Breast epithelium (tissue), 4 donors: ENCODE data around the gene GPR35. TPM values are rescaled to one million over a fixed set of nuclear protein-coding genes. Genes with fewer than 3 reads are reported as not detected.
"Not testable (repeated sequence)": the region's sequence is repeated elsewhere in the genome, so short reads cannot be mapped to it uniquely, and the experiment has no call there.

ENCODE experiments used
- DNase-seq, 2 donors: peaks; one replicate each; pipeline ENCODE4 v3.0.0-alpha.2; 2019; ENCODE audit warnings: low spot score in 2 of 2
- H3K27ac ChIP-seq, 2 donors: fragments of 200-600 bp; sonication (generic) in 1 of 2; one replicate each; pipeline ENCODE4 v1.5.1; 2016 to 2019; ENCODE audit warnings: mild to moderate bottlenecking in 1 of 2
- H3K27me3 ChIP-seq, 2 donors: fragments of 200-600 bp; sonication (generic) in 1 of 2; one replicate each; pipeline versions ENCODE4 v1.5.1 to v1.6.0; 2017 to 2019; ENCODE audit warnings: control low read depth in 1 of 2, mild to moderate bottlenecking in 1 of 2
- H3K36me3 ChIP-seq: fragments of 200-600 bp; one replicate; pipeline ENCODE4 v1.5.1; 2019
- H3K4me1 ChIP-seq, 2 donors: fragments of 200-600 bp; sonication (generic); one replicate each; pipeline ENCODE4 v1.5.1; 2016 to 2019; ENCODE audit warnings: control low read depth in 1 of 2
- H3K4me3 ChIP-seq, 3 donors: fragments of 200-600 bp; sonication (generic); 1 replicate in 2 of 3; 2 replicates in 1 of 3; pipeline ENCODE4 v1.5.1; 2016 to 2019; ENCODE audit warnings: mild to moderate bottlenecking in 3 of 3, moderate library complexity in 2 of 3
- H3K9me3 ChIP-seq, 2 donors: fragments of 200-600 bp; sonication (generic) in 1 of 2; one replicate each; pipeline ENCODE4 v1.5.1; 2016 to 2019; ENCODE audit warnings: control low read depth in 1 of 2
- POLR2A ChIP-seq: fragments of 450-650 bp; IDR thresholded peaks from one replicate; pipeline ENCODE4 v1.6.1; 2016; ENCODE audit warnings: antibody characterized with exemption, mild to moderate bottlenecking, moderate library complexity
- POLR2AphosphoS5 ChIP-seq, 3 donors: sonication (generic); formaldehyde crosslinking; IDR thresholded peaks; one replicate each; pipeline ENCODE4 v1.6.1; 2017; ENCODE audit warnings: antibody characterized with exemption in 3 of 3
- intact Hi-C: fragments of 100-400 bp; cut with DNase I; formaldehyde crosslinking; loops from one replicate; pipeline ENCODE4 v1.15.1; 2023; ENCODE audit warnings: low total_unique reads
- total RNA-seq, 3 donors: library from RNA; depleted of rRNA; stranded (reverse); fragments of >200 nt; gene quantifications; one replicate each; pipeline ENCODE4 v1.1.0, GENCODE V29; 2016
- TF ChIP-seq, protein P1 (sequence below), 3 donors: fragments of 450-650 bp; IDR thresholded peaks; one replicate each; pipeline ENCODE4 v1.5.1; 2016 to 2017; ENCODE audit warnings: antibody characterized with exemption in 3 of 3, mild to moderate bottlenecking in 3 of 3, moderate library complexity in 3 of 3

Gene GPR35
- total RNA-seq, 3 donors from 2014 or later: 1.6 to 4.7 (median 2.6) TPM

DNA sequence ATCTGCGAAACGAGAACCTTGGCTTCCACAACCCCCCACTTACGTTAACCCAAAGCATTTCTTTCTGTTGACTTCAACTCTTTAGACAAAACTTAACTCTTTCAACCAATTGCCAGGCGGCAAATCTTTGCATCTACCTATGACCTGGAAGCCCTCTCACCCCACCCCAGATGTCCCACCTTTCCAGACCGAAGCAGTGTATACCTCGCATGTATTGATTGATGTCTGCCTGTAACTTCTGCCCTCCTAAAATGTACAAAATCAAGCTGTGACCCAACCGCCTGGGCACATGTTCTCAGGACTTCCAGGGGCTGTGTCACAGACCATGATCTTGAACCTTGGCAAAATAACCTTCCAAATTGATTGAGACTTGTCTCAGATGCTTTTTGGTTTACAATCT lies 45.1 kb downstream of the GPR35 start:
- no peak for DNase-seq
- Histone ChIP-seq H3K36me3 (no peaks in the 10 kb centered on the region), H3K27me3 (peaks cover 0 to 20% of the 10 kb centered on the region in 2 donors), H3K27ac (no peak overlapping the region), H3K4me3 (no peak overlapping the region), H3K4me1 (no peaks in the 10 kb centered on the region), H3K9me3 (no peaks in the 10 kb centered on the region)
- intact Hi-C loops: no loop called here
- no peak for TF ChIP-seq POLR2AphosphoS5 (IDR thresholded peaks at IDR 0.05)
- TF ChIP-seq, protein P1, sequence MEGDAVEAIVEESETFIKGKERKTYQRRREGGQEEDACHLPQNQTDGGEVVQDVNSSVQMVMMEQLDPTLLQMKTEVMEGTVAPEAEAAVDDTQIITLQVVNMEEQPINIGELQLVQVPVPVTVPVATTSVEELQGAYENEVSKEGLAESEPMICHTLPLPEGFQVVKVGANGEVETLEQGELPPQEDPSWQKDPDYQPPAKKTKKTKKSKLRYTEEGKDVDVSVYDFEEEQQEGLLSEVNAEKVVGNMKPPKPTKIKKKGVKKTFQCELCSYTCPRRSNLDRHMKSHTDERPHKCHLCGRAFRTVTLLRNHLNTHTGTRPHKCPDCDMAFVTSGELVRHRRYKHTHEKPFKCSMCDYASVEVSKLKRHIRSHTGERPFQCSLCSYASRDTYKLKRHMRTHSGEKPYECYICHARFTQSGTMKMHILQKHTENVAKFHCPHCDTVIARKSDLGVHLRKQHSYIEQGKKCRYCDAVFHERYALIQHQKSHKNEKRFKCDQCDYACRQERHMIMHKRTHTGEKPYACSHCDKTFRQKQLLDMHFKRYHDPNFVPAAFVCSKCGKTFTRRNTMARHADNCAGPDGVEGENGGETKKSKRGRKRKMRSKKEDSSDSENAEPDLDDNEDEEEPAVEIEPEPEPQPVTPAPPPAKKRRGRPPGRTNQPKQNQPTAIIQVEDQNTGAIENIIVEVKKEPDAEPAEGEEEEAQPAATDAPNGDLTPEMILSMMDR (IDR thresholded peaks at IDR 0.05): no peak
- no peak for TF ChIP-seq POLR2A

DNA sequence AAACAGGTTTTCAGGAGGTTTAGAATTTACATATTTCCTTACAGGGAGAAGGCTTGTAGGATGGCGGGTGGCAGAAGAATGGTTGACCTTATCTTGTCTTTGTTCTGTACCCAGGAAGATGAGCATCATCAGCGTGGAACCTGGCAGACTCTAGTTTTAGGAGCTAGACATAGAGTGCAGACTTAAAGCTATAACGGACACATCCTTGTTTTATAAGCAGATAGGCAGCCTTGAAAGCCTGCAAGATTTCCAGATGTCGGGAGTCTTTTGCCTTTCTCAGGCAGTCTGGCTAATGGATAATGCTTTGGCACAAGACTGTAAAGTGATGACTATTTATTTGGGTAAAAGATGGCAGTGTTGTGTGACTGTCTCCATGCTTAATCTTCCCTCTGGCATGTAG lies 45.7 kb downstream of the GPR35 start:
- TF ChIP-seq POLR2A: no peak
- TF ChIP-seq, protein P1 (IDR thresholded peaks at IDR 0.05): no peak
- TF ChIP-seq POLR2AphosphoS5 (IDR thresholded peaks at IDR 0.05): no peak
- Histone ChIP-seq H3K27ac (no peak overlapping the region), H3K4me1 (no peaks in the 10 kb centered on the region), H3K4me3 (no peak overlapping the region), H3K27me3 (peaks cover 0 to 20% of the 10 kb centered on the region in 2 donors), H3K9me3 (no peaks in the 10 kb centered on the region), H3K36me3 (no peaks in the 10 kb centered on the region)
- intact Hi-C loops: no loop called here
- DNase-seq: no peak

DNA sequence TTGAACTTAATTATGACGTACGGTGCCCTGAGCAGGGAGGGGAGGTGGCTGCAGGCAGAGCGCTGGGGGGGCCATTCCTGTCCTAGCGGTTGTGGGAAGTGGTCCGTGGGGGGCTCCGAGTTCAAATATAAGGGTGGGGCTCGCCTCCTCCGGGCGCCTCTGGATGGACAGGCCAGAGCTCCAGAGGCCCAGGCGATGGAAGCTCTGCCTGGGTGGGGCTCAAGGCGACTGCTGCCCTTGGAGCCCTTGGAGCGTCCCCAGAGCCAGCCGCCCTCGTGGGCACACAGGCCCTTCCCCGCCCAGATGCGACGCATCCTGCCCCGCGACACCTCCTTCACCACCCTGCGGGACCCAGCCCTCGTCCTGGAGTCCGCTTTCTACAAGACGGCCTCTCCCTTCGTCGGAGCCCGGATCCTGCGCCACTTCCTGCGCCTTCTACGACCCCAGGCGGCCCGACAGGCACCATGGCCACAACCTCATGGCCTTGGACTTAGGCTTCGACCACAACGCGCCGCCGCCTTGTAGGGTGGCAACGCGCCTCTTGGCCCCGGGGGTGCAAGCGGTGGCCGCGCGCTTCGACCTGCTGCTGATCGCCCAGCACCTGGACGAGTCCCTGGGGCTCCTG lies 46.9 kb downstream of the GPR35 start:
- H3K4me3 ChIP-seq: no peak overlapping the region
- H3K4me1 ChIP-seq: no peaks in the 10 kb centered on the region
- DNase-seq: no peak
- H3K27ac ChIP-seq: no peak overlapping the region
- TF ChIP-seq POLR2A (no peak), POLR2AphosphoS5 (IDR thresholded peaks at IDR 0.05) (no peak)
- TF ChIP-seq, protein P1 (IDR thresholded peaks at IDR 0.05): no peak
- H3K27me3 ChIP-seq: peaks cover 0 to 20% of the 10 kb centered on the region in 2 donors
- intact Hi-C loops: no loop called here
- no peaks in the 10 kb centered on the region for H3K9me3 ChIP-seq
- no peaks in the 10 kb centered on the region for H3K36me3 ChIP-seq

DNA sequence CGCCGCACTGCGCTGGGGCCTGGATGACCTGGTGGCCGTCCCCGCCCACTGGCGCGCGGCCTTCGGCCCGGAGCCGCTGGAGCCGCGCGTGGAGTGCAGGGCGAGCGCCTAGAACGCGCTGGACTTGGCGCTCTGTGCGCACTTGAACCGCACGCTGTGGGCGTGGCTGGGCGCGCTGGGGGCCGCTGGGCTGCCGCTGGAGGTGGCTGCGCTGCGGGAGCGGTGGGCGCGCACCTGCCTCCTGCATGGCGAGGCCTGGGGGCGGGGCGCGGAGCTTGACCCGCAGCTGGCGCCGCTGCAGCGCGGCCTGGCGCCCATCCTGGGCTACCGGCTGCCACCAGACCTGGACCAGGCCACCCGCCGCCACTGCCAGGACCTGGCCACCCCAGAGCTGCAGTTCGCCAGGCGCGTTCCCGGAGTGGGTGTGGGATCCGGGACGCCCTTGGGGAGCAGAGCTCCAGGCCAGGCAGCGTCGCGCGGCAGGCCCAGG lies 47.5 kb downstream of the GPR35 start:
- TF ChIP-seq POLR2A: no peak
- TF ChIP-seq POLR2AphosphoS5 (IDR thresholded peaks at IDR 0.05): no peak
- TF ChIP-seq, protein P1 (IDR thresholded peaks at IDR 0.05): no peak
- H3K9me3 ChIP-seq: no peaks in the 10 kb centered on the region
- intact Hi-C loops: no loop called here
- H3K4me3 ChIP-seq: no peak overlapping the region
- no peaks in the 10 kb centered on the region for H3K36me3 ChIP-seq
- H3K4me1 ChIP-seq: no peaks in the 10 kb centered on the region
- H3K27ac ChIP-seq: no peak overlapping the region
- peaks cover 0 to 20% of the 10 kb centered on the region in 2 donors for H3K27me3 ChIP-seq
- no peak for DNase-seq

DNA sequence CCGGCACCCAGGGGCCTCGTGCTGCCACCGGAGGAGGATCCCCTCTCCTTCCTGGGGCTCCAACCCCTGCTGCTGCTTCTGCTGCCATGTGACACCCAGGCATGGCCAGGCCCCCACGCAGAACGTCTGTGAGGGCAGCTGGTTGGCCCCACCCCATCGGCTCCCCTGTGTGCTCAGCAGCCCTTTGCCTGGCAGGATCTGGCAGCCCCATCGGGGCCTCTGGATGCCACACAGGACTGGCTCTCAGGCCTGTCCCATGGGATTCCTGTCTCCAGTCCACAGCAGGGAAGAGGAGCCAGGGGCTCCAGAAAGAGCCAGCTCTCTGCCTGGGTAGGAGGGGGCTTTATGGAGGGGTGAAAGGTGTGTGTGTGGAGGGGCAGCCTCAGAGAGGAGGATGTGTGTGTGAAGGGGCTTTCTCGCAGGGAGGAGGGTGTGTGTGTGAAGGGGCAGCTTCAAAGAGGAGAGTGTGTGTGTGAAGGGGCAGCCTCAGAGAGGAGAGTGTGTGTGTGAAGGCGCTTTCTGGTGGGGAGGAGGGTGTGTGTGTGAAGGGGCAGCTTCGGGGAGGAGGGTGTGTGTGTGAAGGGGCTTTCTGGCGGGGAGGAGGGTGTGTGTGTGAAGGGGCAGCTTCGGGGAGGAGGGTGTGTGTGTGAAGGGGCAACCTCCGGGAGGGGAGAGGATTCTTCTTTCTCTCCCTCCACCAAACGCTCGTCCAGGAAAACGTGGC lies 49.3 kb downstream of the GPR35 start:
- H3K36me3 ChIP-seq, DNase-seq, intact Hi-C loops, H3K9me3 ChIP-seq, H3K4me3 ChIP-seq, H3K27ac ChIP-seq, H3K4me1 ChIP-seq: not testable (repeated sequence)
- H3K27me3 ChIP-seq: peaks cover 0 to 20% of the 10 kb centered on the region in 2 donors

DNA sequence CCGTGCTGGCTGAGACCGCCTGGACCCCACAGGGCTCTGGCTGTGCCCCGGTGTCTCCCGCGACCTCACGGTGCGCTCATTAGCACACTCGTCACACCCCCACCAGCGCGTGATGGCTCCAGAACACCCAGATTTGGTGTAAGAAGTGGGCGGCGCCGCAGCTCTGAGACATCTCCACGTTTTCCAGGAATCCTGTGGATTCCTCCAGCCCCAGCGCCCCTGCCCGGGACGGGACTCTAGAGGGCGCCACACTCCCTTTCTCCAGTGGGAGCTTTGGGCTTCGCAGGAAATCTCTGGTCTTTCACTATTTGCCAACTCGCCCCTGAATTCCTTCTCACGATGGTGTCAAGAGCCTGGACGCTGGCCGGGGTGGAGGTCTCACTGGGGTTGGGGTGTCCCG lies 50.1 kb downstream of the GPR35 start:
- H3K4me3 ChIP-seq, intact Hi-C loops, H3K9me3 ChIP-seq, H3K36me3 ChIP-seq, DNase-seq, H3K27ac ChIP-seq, H3K4me1 ChIP-seq: not testable (repeated sequence)
- peaks cover 0 to 20% of the 10 kb centered on the region in 2 donors for H3K27me3 ChIP-seq

DNA sequence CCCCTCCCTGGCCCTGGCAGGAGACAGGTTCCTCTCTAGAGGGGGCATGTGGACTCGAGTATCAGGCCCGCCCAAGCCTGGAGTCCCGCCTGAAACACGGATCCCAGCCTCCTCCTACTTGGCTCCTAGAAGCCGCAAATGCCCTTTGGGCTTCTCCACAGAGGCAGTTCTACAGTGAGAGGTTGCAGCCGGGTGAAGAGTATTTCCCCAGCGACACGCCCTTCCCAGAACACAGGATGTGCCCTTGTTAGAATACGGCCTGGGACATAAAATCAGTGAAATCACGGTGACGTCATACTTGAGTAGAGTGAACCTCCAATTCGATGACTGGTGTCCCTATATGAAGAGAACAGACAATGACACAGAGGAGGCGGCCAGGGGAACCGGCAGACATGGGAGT lies 52.8 kb downstream of the GPR35 start:
- H3K4me1 ChIP-seq, H3K9me3 ChIP-seq, H3K4me3 ChIP-seq, H3K36me3 ChIP-seq, H3K27me3 ChIP-seq, DNase-seq, intact Hi-C loops, H3K27ac ChIP-seq: not testable (repeated sequence)

DNA sequence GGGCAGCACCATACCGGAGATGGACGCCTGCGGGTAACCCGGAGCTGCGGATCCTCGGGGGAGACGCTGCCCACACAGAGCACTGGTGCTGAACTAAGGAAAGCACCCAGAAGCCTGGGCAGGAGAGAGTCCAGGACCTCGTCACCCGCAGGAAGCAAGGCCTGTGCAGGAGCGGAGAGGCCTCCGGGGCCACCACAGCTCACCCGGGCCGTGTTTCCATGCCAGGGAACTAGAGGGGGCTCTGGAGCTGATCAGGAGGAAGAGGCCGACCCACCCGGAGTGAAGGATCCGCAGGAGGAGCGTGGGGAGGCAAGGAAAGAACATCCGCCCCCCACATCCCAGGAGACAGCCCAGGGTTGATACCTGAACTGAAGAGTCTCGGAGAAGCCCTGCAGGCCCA lies 53.6 kb downstream of the GPR35 start:
- DNase-seq, H3K4me1 ChIP-seq, intact Hi-C loops, H3K27ac ChIP-seq, H3K4me3 ChIP-seq, H3K9me3 ChIP-seq, H3K27me3 ChIP-seq, H3K36me3 ChIP-seq: not testable (repeated sequence)

DNA sequence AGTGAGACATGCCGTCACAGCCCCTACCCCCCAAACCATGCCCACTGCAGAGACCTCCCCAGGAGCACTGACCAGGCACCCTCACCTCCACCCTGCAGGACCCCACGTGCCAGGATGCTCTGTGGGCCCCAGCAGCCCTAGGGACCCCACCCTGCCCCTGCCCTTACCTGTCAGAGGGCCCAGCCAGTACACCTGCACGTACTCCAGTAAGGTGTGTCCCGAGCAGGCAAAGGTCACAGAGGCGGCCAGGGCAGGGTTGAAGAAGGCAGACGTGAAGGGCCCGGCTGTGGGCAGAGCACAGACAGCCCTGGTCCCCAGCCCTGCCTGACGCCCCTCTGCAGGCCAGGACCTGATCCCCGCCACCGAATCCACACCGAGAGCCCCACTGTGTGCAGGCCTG lies 54.9 kb downstream of the GPR35 start:
- H3K27ac ChIP-seq, DNase-seq, H3K9me3 ChIP-seq, intact Hi-C loops, H3K36me3 ChIP-seq, H3K4me3 ChIP-seq, H3K4me1 ChIP-seq, H3K27me3 ChIP-seq: not testable (repeated sequence)
